K562 (cell line): ENCODE data around the gene ZBTB49. TPM values are rescaled to one million over a fixed set of nuclear protein-coding genes. Genes with fewer than 3 reads are reported as not detected.

Source experiments
- CBFA2T3 ChIP-seq: fragments of 450-650 bp; IDR thresholded peaks from 2 replicates; pipeline ENCODE4 v1.6.1; 2017
- CTBP1 ChIP-seq: fragments of 450-650 bp; IDR thresholded peaks from 2 replicates; pipeline ENCODE4 v1.6.1; 2016; ENCODE audit warnings: borderline replicate concordance
- ELK3 ChIP-seq: fragments of 450-650 bp; formaldehyde crosslinking; IDR thresholded peaks from 2 replicates; pipeline ENCODE4 v1.4.0; 2020; ENCODE audit warnings: mild to moderate bottlenecking
- HIVEP1 ChIP-seq: fragments of 250-450 bp; sonication (Bioruptor Pico); IDR thresholded peaks from 2 replicates; pipeline ENCODE4 v1.4.0; 2020; ENCODE audit warnings: mild to moderate bottlenecking
- HNRNPUL1 ChIP-seq: fragments of 200-400 bp; formaldehyde crosslinking; IDR thresholded peaks from 2 replicates; pipeline ENCODE4 v1.6.1; 2017; ENCODE audit warnings: low read length
- IRF1 ChIP-seq: sonication (generic); formaldehyde crosslinking; IDR thresholded peaks from 2 replicates; pipeline ENCODE4 v1.8.0; 2022; ENCODE audit warnings: missing genetic modification reagents, mild to moderate bottlenecking, borderline replicate concordance
- NBN ChIP-seq: fragments of 450-650 bp; IDR thresholded peaks from 2 replicates; pipeline ENCODE4 v1.6.1; 2016; ENCODE audit warnings: low read depth, mild to moderate bottlenecking
- NELFE ChIP-seq: IDR thresholded peaks from 2 replicates; pipeline ENCODE4 v1.6.1; 2011; ENCODE audit warnings: mild to moderate bottlenecking; ENCODE audit not compliant: insufficient read depth, insufficient read length
- RBBP5 ChIP-seq: fragments of 200-600 bp; sonication (generic); IDR thresholded peaks from 2 replicates; pipeline ENCODE4 v1.6.1; 2012; ENCODE audit warnings: borderline replicate concordance, mild to moderate bottlenecking, low read length, control low read depth, inconsistent platforms; ENCODE audit not compliant: insufficient read depth, poor library complexity, severe bottlenecking
- TEAD2 ChIP-seq: fragments of 450-650 bp; IDR thresholded peaks from 2 replicates; pipeline ENCODE4 v1.6.1; 2016; ENCODE audit warnings: missing genetic modification characterization, control low read depth, missing compliant biosample characterization
- TGIF2 ChIP-seq: sonication (generic); formaldehyde crosslinking; IDR thresholded peaks from 2 replicates; pipeline ENCODE4 v1.8.1; 2022; ENCODE audit warnings: mild to moderate bottlenecking, missing genetic modification reagents, moderate library complexity
- YBX1 ChIP-seq: fragments of 450-650 bp; IDR thresholded peaks from 2 replicates; pipeline ENCODE4 v1.7.1; 2016; ENCODE audit warnings: mild to moderate bottlenecking
- ZBTB1 ChIP-seq: sonication (generic); formaldehyde crosslinking; IDR thresholded peaks from 2 replicates; pipeline ENCODE4 v1.8.1; 2023; ENCODE audit warnings: missing genetic modification reagents, low read depth, mild to moderate bottlenecking, borderline replicate concordance
- ZBTB49 ChIP-seq: sonication (generic); formaldehyde crosslinking; IDR thresholded peaks from 2 replicates; pipeline ENCODE4 v1.8.0; 2022; ENCODE audit warnings: missing genetic modification reagents, mild to moderate bottlenecking, borderline replicate concordance
- ZMIZ1 ChIP-seq, 2 experiments: fragments of 150-350 bp in 1 of 2; IDR thresholded peaks; 2 replicates each; pipeline ENCODE4 v1.6.1; 2012 to 2016; ENCODE audit warnings: low read depth in 2 of 2, low read length in 2 of 2, mild to moderate bottlenecking in 1 of 2, moderate library complexity in 1 of 2
- ZNF277 ChIP-seq: fragments of 250-450 bp; sonication (Bioruptor Pico); IDR thresholded peaks from 2 replicates; pipeline ENCODE4 v1.8.0; 2022; ENCODE audit warnings: inconsistent platforms, mild to moderate bottlenecking, moderate library complexity, borderline replicate concordance
- ZNF431 ChIP-seq: sonication (generic); formaldehyde crosslinking; IDR thresholded peaks from 2 replicates; pipeline ENCODE4 v1.8.0; 2022; ENCODE audit warnings: mild to moderate bottlenecking, missing genetic modification reagents
- ZSCAN29 ChIP-seq: fragments of 450-650 bp; IDR thresholded peaks from 2 replicates; pipeline ENCODE4 v1.6.1; 2017
- polyA plus RNA-seq, 8 experiments: library from polyadenylated mRNA; depleted of rRNA in 4 of 8; stranded (reverse) in 5 of 8; unstranded in 3 of 8; fragments of >200 nt; fragmentation: Nextera tagmentation in 2 of 8; fragmentation: Illumina TruSeq in 1 of 8; extraction: Ambion mirVana in 2 of 8; extraction: Trizol in 1 of 8; gene quantifications; 2 replicates each; pipeline versions ENCODE4 v1.2.1 to v1.2.3, GENCODE V29; 2011 to 2014; ENCODE audit warnings: inconsistent platforms in 1 of 8, missing spikeins in 1 of 8
- total RNA-seq, 7 experiments: library from RNA; depleted of rRNA in 6 of 7; stranded (reverse); fragments of >200 nt in 6 of 7; fragmentation: Illumina TruSeq in 2 of 7; extraction: Trizol in 2 of 7; gene quantifications; 2 replicates each; pipeline versions ENCODE4 v1.2.1 to v1.2.3, GENCODE V29; 2011 to 2021; ENCODE audit warnings: low replicate concordance in 1 of 7

ZBTB49 gene
- total and polyA plus RNA-seq, 9 of the 15 experiments (the other 6 are each of a cell fraction or from before 2014, with no cell fraction given) = 0.49 to 8.0 (median 4.2) TPM

- no peak for TF ChIP-seq ZMIZ1 (IDR thresholded peaks at IDR 0.05; ENCODE audit: low read depth in 2 of 2, low read length in 2 of 2)
- no peak for TF ChIP-seq YBX1
- no peak for TF ChIP-seq IRF1 (CRISPR knock-in tag)
- no peak for TF ChIP-seq ZNF277 (CRISPR knock-in tag)
- no peak for TF ChIP-seq ZNF431 (CRISPR knock-in tag)
- TF ChIP-seq TEAD2 = no peak
- no peak for TF ChIP-seq TGIF2
- TF ChIP-seq ZSCAN29 = peak; percentile 47; the same call in 1 of the 2 replicates
- TF ChIP-seq NBN = no peak
- TF ChIP-seq CTBP1 = peak; percentile 44; the same call in 1 of the 2 replicates
- no peak for TF ChIP-seq NELFE
- TF ChIP-seq ZBTB1 = no peak; the same call in 1 of the 2 replicates
- no peak for TF ChIP-seq CBFA2T3
- peak; percentile 86 for TF ChIP-seq RBBP5
- no peak for TF ChIP-seq ZBTB49 (CRISPR knock-in tag)
- no peak for TF ChIP-seq HIVEP1 (CRISPR knock-in tag)
- no peak for TF ChIP-seq HNRNPUL1
- TF ChIP-seq ELK3 = no peak
Measured at GRCh38 chr4:4289941-4290850, at the start of gene ZBTB49, which contains the start of gene LYAR (continued).
